Inferior parietal cortex (tissue), 1 donor: ENCODE results near the gene APMAP.
"Not testable (repeated sequence)": the region's sequence is repeated elsewhere in the genome, so short reads cannot be mapped to it uniquely, and the experiment has no call there.

ENCODE experiments used
- DNase-seq: peaks from one replicate; pipeline ENCODE4 v3.0.0-alpha.2; 2016; ENCODE audit errors: extremely low spot score

The APMAP gene

GRCh38 chr20:24930724-24931688 is 61.5 kb downstream of the APMAP start:
- not testable (repeated sequence) for DNase-seq

DNA sequence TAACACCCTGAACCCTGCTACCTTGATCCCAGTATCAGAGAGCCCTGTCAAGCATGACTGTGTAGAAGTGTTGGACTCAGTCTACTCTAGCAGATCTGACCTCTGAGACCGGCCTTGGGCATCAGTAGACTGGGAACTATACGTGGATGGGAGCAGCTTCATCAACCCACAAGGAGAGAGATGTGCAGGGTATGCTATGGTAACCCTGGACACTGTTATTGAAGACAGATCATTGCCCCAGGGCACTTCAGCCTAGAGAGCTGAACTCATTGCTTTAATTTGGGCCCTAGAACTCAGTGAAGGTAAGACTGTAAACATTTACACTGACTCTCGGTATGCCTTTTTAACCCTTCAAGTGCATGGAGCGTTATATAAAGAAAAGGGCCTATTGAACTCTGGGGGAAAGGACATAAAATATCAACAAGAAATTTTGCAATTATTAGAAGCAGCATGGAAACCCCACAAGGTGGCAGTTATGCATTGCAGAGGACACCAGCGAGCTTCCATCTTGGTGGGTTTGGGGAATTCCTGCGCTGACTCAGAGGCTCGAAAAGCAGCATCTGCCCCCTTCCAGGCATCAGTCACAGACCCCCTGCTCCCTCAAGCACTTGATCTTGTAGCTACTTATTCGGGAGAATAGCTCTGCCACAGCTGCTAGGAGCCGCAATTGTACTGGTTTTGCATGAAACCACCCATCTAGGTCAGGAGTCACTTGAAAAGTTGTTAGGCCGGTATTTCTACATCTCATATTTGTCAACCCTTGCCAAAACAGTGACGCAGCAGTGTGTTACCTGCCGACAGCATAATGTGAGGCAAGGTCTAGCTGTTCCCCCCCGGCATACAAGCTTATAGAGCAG is 62.5 kb downstream of the APMAP start:
- not testable (repeated sequence) for DNase-seq

DNA sequence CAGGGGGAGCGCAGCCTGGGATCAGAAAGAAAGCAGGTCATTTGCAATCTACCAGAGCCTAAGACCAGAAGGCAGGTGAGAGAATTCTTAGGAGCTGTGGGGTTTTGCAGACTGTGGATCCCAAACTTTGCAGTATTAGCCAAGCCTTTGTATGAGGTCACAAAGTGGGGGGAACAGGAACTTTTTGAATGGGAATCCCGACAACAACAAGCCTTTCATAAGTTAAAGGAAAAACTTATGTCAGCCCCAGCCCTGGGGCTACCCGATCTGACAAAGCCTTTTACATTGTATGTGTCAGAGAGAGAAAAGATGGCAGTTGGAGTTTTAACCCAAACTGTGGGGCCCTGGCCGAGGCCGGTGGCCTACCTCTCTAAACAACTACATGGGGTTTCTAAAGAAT is 63.3 kb downstream of the APMAP start:
- DNase-seq, result not testable (repeated sequence)

DNA sequence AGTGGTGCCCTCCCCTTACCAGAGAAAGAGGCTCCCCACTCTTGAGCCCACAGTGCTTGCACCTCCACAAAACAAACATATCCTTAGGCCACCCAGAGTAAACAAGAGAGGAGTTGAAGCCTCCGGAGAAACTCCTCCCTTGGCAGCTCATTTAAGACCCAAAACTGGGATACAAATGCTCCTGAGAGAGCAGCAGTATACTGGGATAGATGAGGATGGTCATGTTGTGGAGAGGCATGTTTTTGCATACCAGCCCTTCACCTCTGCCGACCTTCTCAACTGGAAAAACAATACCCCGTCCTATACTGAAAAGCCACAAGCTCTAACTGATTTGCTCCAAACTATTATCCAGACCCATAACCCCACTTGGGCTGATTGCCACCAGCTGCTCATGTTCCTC is 71.8 kb downstream of the APMAP start:
- DNase-seq, result not testable (repeated sequence)

DNA sequence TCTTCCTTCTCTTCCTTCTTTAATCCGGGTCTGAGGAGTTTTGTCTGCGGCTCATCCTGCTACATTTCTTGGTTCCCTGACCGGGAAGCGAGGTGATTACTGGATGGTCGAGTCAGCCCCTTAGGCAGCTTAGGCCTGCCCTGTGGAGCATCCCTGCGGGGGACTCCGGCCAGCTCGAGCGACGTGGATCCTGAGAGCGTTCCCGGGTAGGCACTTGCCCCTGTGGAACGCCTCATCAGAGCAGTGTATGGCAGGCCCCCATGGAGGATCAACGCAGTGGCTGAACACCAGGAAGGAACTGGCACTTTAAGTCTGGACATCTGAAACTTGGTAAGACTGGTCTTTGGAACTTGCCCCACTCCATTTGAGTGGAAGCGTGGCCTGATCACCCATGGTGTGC is 72.9 kb downstream of the APMAP start:
- not testable (repeated sequence) for DNase-seq

- DNase-seq, result no peak
These were observed 73.7 kb downstream of the APMAP start for GRCh38 chr20:24918579-24919566.

- DNase-seq, result peak; percentile 84
These were observed 74.6 kb downstream of the APMAP start for GRCh38 chr20:24917797-24918578.

DNA sequence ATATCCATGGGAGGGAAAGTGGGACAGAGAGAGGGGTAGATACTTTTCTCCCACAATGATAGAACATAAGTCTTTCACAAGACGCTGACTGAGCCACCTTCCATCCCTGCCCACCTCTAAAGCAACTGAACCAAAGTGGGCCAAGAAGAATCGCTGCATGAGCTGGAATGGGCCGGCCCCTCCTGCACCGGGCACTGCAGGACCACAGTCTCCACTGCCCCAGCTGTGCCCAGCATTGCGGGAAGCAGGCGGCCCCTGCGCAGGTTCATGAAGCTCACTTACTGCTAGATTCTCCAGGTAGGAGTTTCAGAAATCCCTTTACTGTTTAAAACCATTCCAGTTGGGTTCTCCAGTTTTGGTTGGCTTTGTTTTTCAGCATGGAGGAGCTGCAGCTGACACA is 75.5 kb downstream of the APMAP start:
- no peak for DNase-seq

DNA sequence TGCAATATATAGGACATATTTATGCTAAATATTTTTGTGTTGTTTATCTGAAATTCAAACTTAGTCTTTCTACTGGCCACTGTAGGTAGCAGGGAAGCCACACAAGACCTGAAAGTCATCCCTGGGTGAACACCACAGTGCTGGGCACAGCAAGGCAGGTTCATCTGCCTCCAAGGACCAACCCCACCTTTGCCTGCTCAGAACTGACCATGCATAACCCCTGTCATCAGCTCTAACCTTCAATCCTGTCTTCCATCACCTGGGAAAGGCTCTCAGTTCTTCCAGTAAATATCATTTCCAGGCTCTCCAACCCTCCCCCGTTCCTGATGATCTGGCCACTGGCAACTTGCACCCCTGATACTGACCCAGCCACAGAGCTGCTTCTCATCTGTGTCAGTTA is 76.1 kb downstream of the APMAP start:
- DNase-seq, result no peak

GRCh38 chr20:24915892-24916291 is 76.7 kb downstream of the APMAP start:
- DNase-seq, result no peak

GRCh38 chr20:24915440-24915839 is 77.1 kb downstream of the APMAP start:
- no peak for DNase-seq

DNA sequence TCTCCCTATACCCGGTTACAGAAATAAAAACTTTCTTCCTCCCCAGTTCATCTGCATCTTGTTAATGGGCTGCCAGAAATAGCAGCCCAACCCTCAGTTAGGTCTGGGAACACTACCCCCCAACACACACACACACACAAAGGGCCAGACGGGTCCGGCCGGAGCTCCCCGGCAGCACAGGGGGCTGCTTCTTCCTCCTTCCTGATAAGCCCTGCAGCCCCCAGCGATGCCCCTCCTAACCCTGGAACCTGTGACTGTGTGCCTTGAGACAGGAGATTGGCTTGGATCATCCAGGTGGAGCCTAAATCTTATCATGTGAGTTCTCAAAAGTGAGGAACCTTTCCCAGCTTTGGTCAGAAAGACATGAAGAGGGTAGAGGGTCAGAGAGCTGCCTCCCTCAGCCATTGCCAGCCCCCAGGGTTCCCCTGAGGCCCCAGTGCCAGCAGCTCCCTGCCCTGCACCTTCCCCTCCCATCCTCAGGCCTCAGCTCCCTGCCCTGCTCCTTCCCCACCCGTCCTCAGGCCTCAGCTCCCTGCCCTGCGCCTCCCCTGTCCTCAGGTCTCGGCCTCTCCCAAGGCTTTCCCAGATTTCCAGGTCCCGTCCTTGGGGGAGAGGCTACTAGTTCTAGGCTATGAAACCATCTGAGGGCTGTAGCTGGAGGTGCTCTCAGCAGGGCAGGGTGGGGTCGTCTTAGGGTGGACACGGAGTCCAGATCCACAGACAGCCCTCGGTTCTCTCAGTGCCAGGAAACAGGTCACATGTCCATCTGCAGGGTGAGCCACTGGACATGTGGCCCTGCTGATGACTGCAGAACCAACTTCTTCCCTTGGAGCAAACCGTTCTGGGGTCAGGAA is 77.9 kb downstream of the APMAP start:
- no peak for DNase-seq

- DNase-seq, result no peak
These were observed 79.4 kb downstream of the APMAP start for GRCh38 chr20:24913076-24913628.
